Kasumi-1 (cell line): ENCODE results near the gene PCNT.

ENCODE experiments used
- DNase-seq, 2 experiments: peaks; one replicate each; lab custom pipeline; 2025; lab: John Stamatoyannopoulos, UW

Gene PCNT

GRCh38 chr21:46336603-46337002 lies 12.6 kb downstream of the PCNT start:
- DNase-seq: no peak

GRCh38 chr21:46340998-46341397 lies 17.0 kb downstream of the PCNT start:
- no peak for DNase-seq

GRCh38 chr21:46344219-46344915 lies 20.4 kb downstream of the PCNT start:
- DNase-seq: no peak

- no peak for DNase-seq
Observed at GRCh38 chr21:46345861-46346260, 21.9 kb downstream of the PCNT start.

- no peak for DNase-seq
Observed at GRCh38 chr21:46346296-46347202, 22.6 kb downstream of the PCNT start.

GRCh38 chr21:46347203-46347550 lies 23.2 kb downstream of the PCNT start:
- no peak for DNase-seq

- DNase-seq: no peak
Observed at GRCh38 chr21:46347791-46348381, 23.9 kb downstream of the PCNT start.

GRCh38 chr21:46349134-46349760 lies 25.3 kb downstream of the PCNT start:
- no peak for DNase-seq

GRCh38 chr21:46350571-46350970 lies 26.6 kb downstream of the PCNT start:
- no peak for DNase-seq

- DNase-seq: no peak
Observed at GRCh38 chr21:46350981-46351380, 27.0 kb downstream of the PCNT start.

- no peak for DNase-seq
Observed at GRCh38 chr21:46351476-46352163, 27.7 kb downstream of the PCNT start.

- DNase-seq: no peak
Observed at GRCh38 chr21:46352164-46352515, 28.2 kb downstream of the PCNT start.

GRCh38 chr21:46352913-46353312 lies 29.0 kb downstream of the PCNT start:
- DNase-seq: no peak

GRCh38 chr21:46354046-46354445 lies 30.1 kb downstream of the PCNT start:
- no peak for DNase-seq

GRCh38 chr21:46354518-46354917 lies 30.6 kb downstream of the PCNT start:
- no peak for DNase-seq

GRCh38 chr21:46355161-46356004 lies 31.4 kb downstream of the PCNT start:
- DNase-seq: no peak

- no peak for DNase-seq
Observed at GRCh38 chr21:46356005-46356338, 32.0 kb downstream of the PCNT start.

- DNase-seq: no peak
Observed at GRCh38 chr21:46356494-46357334, 32.8 kb downstream of the PCNT start.

- DNase-seq: no peak
Observed at GRCh38 chr21:46357335-46357604, 33.3 kb downstream of the PCNT start.

- DNase-seq: no peak
Observed at GRCh38 chr21:46357684-46358425, 33.9 kb downstream of the PCNT start.
